WTC11 (cell line): Measurements from ENCODE around the gene GPALPP1. TPM values are rescaled to one million over a fixed set of nuclear protein-coding genes. Genes with fewer than 3 reads are reported as not detected.

Experiments
- ATAC-seq: fragments of 200-7000 bp; cut with Tn5 transposase; 2 replicates; pipeline ENCODE4 v1.10.0; 2021; ENCODE audit warnings: mild to moderate bottlenecking, moderate library complexity
- CTCF ChIA-PET: fragments of 300-600 bp; sonication (Branson Sonifier 250); formaldehyde crosslinking; loops from one replicate; lab custom pipeline; 2021; ENCODE audit warnings: antibody characterized with exemption; lab: Charles Lee
- POLR2A ChIA-PET: fragments of 350-600 bp; sonication (Branson Sonifier 250); formaldehyde crosslinking; loops from one replicate; lab custom pipeline; 2021; ENCODE audit warnings: antibody characterized with exemption; lab: Charles Lee
- DNase-seq: peaks from one replicate; pipeline ENCODE4 v3.0.0; 2021; ENCODE audit warnings: low spot score
- H3K27ac Mint-ChIP-seq: 2 replicates; pipeline ENCODE4 v1.8.0; 2021; ENCODE audit warnings: mixed read lengths
- H3K27me3 Mint-ChIP-seq: 2 replicates; pipeline ENCODE4 v1.8.0; 2021; ENCODE audit warnings: low read depth, mild to moderate bottlenecking, moderate library complexity, mixed read lengths
- H3K36me3 Mint-ChIP-seq: 2 replicates; pipeline ENCODE4 v1.8.0; 2021; ENCODE audit warnings: mixed read lengths
- H3K4me1 Mint-ChIP-seq: 2 replicates; pipeline ENCODE4 v1.8.0; 2022; ENCODE audit warnings: mixed read lengths
- H3K4me3 Mint-ChIP-seq: 2 replicates; pipeline ENCODE4 v1.8.0; 2021; ENCODE audit warnings: mild to moderate bottlenecking, moderate library complexity, mixed read lengths
- H3K9me3 Mint-ChIP-seq: 2 replicates; pipeline ENCODE4 v1.8.0; 2021; ENCODE audit warnings: mixed read lengths
- ATF1 ChIP-seq: sonication (generic); formaldehyde crosslinking; IDR thresholded peaks from 2 replicates; pipeline ENCODE4 v1.8.1; 2023; ENCODE audit warnings: mild to moderate bottlenecking, moderate library complexity, missing genetic modification reagents
- GABPB1 ChIP-seq: sonication (generic); formaldehyde crosslinking; IDR thresholded peaks from 2 replicates; pipeline ENCODE4 v1.8.1; 2023; ENCODE audit warnings: mild to moderate bottlenecking, missing genetic modification reagents
- GTF2I ChIP-seq: fragments of 250-450 bp; sonication (Bioruptor Pico); conservative IDR thresholded peaks from 2 replicates; pipeline ENCODE4 v1.4.0; 2021; ENCODE audit warnings: mild to moderate bottlenecking
- JAZF1 ChIP-seq: fragments of 250-450 bp; sonication (Bioruptor Pico); IDR thresholded peaks from 2 replicates; pipeline ENCODE4 v1.9.0; 2021; ENCODE audit warnings: moderate library complexity, mild to moderate bottlenecking, inconsistent platforms
- JUN ChIP-seq: sonication (generic); formaldehyde crosslinking; IDR thresholded peaks from 2 replicates; pipeline ENCODE4 v1.8.0; 2023; ENCODE audit warnings: mild to moderate bottlenecking, missing genetic modification reagents
- KAT7 ChIP-seq: sonication (generic); formaldehyde crosslinking; IDR thresholded peaks from 2 replicates; pipeline ENCODE4 v1.8.1; 2023; ENCODE audit warnings: missing genetic modification reagents, mild to moderate bottlenecking, borderline replicate concordance
- MXD4 ChIP-seq: fragments of 250-450 bp; sonication (Bioruptor Pico); IDR thresholded peaks from 2 replicates; pipeline ENCODE4 v1.8.0; 2021; ENCODE audit warnings: mild to moderate bottlenecking, moderate library complexity, borderline replicate concordance
- MYBL2 ChIP-seq: sonication (generic); formaldehyde crosslinking; IDR thresholded peaks from 2 replicates; pipeline ENCODE4 v1.8.1; 2023; ENCODE audit warnings: mild to moderate bottlenecking, moderate library complexity, missing genetic modification reagents
- NR1H2 ChIP-seq: sonication (generic); formaldehyde crosslinking; IDR thresholded peaks from 2 replicates; pipeline ENCODE4 v1.9.0; 2021; ENCODE audit warnings: mild to moderate bottlenecking, moderate library complexity, missing genetic modification reagents
- PREB ChIP-seq: sonication (generic); formaldehyde crosslinking; IDR thresholded peaks from 2 replicates; pipeline ENCODE4 v1.8.1; 2022; ENCODE audit warnings: mild to moderate bottlenecking, missing genetic modification reagents, moderate library complexity, borderline replicate concordance
- PRRX2 ChIP-seq: fragments of 250-450 bp; sonication (Bioruptor Pico); IDR thresholded peaks from 2 replicates; pipeline ENCODE4 v1.8.0; 2021; ENCODE audit warnings: mild to moderate bottlenecking
- RORB ChIP-seq: fragments of 250-450 bp; sonication (Bioruptor Pico); IDR thresholded peaks from 2 replicates; pipeline ENCODE4 v1.9.0; 2021; ENCODE audit warnings: mild to moderate bottlenecking
- TEAD1 ChIP-seq: sonication (generic); formaldehyde crosslinking; IDR thresholded peaks from 2 replicates; pipeline ENCODE4 v1.8.0; 2022; ENCODE audit warnings: mild to moderate bottlenecking, missing genetic modification reagents
- TEAD4 ChIP-seq: sonication (generic); formaldehyde crosslinking; IDR thresholded peaks from 2 replicates; pipeline ENCODE4 v1.8.0; 2022; ENCODE audit warnings: mild to moderate bottlenecking, missing genetic modification reagents
- ZBTB21 ChIP-seq: sonication (generic); formaldehyde crosslinking; IDR thresholded peaks from 2 replicates; pipeline ENCODE4 v1.8.1; 2023; ENCODE audit warnings: mild to moderate bottlenecking, missing genetic modification reagents, borderline replicate concordance
- ZNF138 ChIP-seq: sonication (generic); formaldehyde crosslinking; conservative IDR thresholded peaks from 2 replicates; pipeline ENCODE4 v1.8.1; 2022; ENCODE audit warnings: mild to moderate bottlenecking, moderate library complexity, missing genetic modification reagents
- ZNF263 ChIP-seq: sonication (generic); formaldehyde crosslinking; IDR thresholded peaks from 2 replicates; pipeline ENCODE4 v1.8.1; 2022; ENCODE audit warnings: low read depth, mild to moderate bottlenecking, moderate library complexity, missing genetic modification reagents
- ZNF281 ChIP-seq: sonication (generic); formaldehyde crosslinking; IDR thresholded peaks from 2 replicates; pipeline ENCODE4 v1.8.0; 2023; ENCODE audit warnings: mild to moderate bottlenecking, missing genetic modification reagents
- ZNF423 ChIP-seq: fragments of 250-450 bp; sonication (Bioruptor Pico); IDR thresholded peaks from 2 replicates; pipeline ENCODE4 v2.1.2; 2022; ENCODE audit warnings: mild to moderate bottlenecking, moderate library complexity
- ZNF512 ChIP-seq: sonication (generic); formaldehyde crosslinking; IDR thresholded peaks from 2 replicates; pipeline ENCODE4 v1.8.1; 2022; ENCODE audit warnings: missing genetic modification reagents, borderline replicate concordance
- total RNA-seq: library from RNA; stranded (reverse); gene quantifications from 3 replicates; pipeline ENCODE4 v1.2.3, GENCODE V29; 2021
- TF ChIP-seq, protein P1 (sequence below): fragments of 250-450 bp; sonication (Bioruptor Pico); conservative IDR thresholded peaks from 2 replicates; pipeline ENCODE4 v1.9.0; 2021; ENCODE audit warnings: mild to moderate bottlenecking
- TF ChIP-seq, protein P2 (sequence below): fragments of 250-450 bp; sonication (Bioruptor Pico); IDR thresholded peaks from 2 replicates; pipeline ENCODE4 v1.8.0; 2021; ENCODE audit warnings: mild to moderate bottlenecking

The GPALPP1 gene
- total RNA-seq, 1 experiment from 2014 or later: 28.9 TPM

DNA sequence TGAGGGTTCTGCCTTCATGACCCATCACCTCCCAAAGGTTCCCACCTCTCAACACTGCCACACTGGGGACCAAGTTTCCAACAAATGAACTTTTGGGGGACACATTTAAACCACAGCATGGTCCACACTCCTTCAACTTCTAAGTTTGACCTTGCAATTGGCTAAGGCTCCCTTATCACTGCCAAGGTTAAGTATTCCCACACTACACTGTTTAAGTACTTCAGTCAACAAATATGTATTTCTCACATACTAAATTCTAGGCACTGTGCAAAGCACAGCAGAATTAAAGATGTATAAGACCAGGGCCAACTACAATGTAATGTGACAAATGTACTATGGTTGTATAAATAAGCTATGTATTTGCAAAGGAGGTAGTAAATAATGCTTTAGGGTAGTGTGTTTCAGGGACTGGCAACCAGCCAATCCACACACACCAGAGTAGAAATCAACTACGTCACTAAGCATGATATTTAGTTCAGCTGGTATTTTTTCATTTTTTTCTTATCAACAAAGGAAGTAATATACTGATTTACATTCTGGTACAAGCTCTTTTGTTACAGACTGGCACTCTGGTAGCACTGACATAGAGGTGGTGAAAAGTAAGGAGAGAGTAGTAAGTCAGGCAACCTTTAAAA is 12.3 kb upstream of the GPALPP1 start:
- POLR2A ChIA-PET: no interaction called here
- Mint-ChIP-seq H3K27me3 (no peaks in the 10 kb centered on the region), H3K36me3 (peaks cover 38% of the 10 kb centered on the region), H3K9me3 (no peaks in the 10 kb centered on the region), H3K4me3 (no peak overlapping the region), H3K27ac (no peak overlapping the region), H3K4me1 (peaks cover 1% of the 10 kb centered on the region)
- ATAC-seq: no peak
- no peak for DNase-seq
- TF ChIP-seq NR1H2 (CRISPR knock-in tag): no peak
- TF ChIP-seq ATF1 (CRISPR knock-in tag): no peak
- CTCF ChIA-PET: no interaction called here

DNA sequence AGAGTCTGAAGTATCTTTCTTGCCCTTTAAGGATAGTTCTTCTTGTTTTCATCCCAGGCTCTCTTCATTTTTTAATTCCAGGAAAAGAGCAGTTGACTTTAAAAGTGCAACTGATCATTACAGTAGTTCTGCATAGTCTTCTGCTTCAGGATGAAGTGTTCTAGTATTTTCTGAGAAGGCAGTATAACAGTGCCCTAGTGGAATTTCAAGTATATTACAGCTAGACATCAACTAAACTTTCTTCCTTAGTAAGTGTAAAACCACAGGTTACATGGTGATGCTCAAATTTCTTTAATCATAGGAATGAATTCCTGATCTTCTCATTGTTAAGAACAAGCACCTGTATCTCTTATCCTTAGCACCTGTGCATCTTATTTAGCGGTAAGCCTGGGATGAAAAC is 11.0 kb upstream of the GPALPP1 start:
- TF ChIP-seq RORB (CRISPR knock-in tag) (no peak), MYBL2 (no peak), ZNF281 (no peak), MXD4 (CRISPR knock-in tag) (no peak), ZNF263 (CRISPR knock-in tag) (no peak), GTF2I (CRISPR knock-in tag) (no peak), PREB (CRISPR knock-in tag) (no peak), PRRX2 (CRISPR knock-in tag) (no peak)
- CTCF ChIA-PET: no interaction called here

GRCh38 chr13:44989941-44990340 is 603 bp downstream of the GPALPP1 start:
- POLR2A ChIA-PET: interaction anchor here (0.6 kb wide), 1 partner anchor 100 kb away, joined by 3 read pairs; no protein-coding TSS in a partner anchor
- H3K9me3 Mint-ChIP-seq: no peaks in the 10 kb centered on the region
- H3K4me3 Mint-ChIP-seq: peak overlapping the region; percentile 97
- TF ChIP-seq MYBL2 (no peak), TEAD1 (CRISPR knock-in tag) (no peak), ZBTB21 (CRISPR knock-in tag) (no peak), GABPB1 (CRISPR knock-in tag) (no peak), ZNF138 (CRISPR knock-in tag) (no peak), ZNF512 (CRISPR knock-in tag) (no peak), TEAD4 (CRISPR knock-in tag) (no peak), ZNF423 (CRISPR knock-in tag) (no peak), JAZF1 (CRISPR knock-in tag) (no peak), KAT7 (CRISPR knock-in tag) (no peak), JUN (no peak)
- TF ChIP-seq, protein P1, sequence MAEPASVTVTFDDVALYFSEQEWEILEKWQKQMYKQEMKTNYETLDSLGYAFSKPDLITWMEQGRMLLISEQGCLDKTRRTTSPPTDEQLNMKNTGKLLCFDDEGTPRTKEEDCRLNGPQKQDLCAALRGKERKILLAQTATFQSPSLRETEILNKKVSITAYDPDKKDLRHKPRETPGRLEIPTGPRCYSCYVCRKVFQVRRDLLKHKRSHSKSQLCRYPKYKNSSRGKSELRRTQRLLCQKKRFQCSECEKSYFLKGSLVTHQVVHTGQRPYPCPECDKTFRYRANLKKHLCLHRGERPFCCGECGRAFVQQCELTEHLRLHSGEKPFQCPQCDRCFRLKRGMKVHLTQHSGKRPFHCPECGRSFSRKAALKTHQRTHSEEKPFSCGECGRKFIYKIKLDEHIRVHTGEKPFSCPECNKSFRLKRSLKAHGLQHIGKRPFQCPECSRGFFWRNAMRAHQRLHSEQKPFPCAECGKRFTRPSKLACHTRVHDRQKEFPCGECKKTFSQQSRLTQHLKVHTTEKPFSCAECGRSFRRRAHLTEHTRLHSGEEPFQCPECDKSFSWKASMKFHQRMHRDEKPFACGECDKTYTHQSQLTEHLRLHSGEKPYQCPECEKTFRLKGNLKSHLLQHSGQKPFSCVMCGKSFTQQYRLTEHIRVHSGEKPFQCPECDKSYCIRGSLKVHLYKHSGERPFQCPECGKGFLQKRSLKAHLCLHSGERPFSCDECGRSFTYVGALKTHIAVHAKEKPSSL (CRISPR knock-in tag): no peak
- TF ChIP-seq, protein P2, sequence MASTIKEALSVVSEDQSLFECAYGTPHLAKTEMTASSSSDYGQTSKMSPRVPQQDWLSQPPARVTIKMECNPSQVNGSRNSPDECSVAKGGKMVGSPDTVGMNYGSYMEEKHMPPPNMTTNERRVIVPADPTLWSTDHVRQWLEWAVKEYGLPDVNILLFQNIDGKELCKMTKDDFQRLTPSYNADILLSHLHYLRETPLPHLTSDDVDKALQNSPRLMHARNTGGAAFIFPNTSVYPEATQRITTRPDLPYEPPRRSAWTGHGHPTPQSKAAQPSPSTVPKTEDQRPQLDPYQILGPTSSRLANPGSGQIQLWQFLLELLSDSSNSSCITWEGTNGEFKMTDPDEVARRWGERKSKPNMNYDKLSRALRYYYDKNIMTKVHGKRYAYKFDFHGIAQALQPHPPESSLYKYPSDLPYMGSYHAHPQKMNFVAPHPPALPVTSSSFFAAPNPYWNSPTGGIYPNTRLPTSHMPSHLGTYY: no peak
- H3K36me3 Mint-ChIP-seq: peaks cover 17% of the 10 kb centered on the region
- H3K27ac Mint-ChIP-seq: peak overlapping the region; percentile 85
- DNase-seq: no peak
- CTCF ChIA-PET: no interaction called here
- no peaks in the 10 kb centered on the region for H3K27me3 Mint-ChIP-seq
- H3K4me1 Mint-ChIP-seq: peaks cover 17% of the 10 kb centered on the region
- ATAC-seq: 0 out of 2 replicates have a peak, but pooled peaks have one; percentile 3

More for the DNA sequence above, 11.0 kb upstream of the GPALPP1 start:
- Mint-ChIP-seq H3K4me3 (no peak overlapping the region), H3K27me3 (no peaks in the 10 kb centered on the region), H3K9me3 (no peaks in the 10 kb centered on the region), H3K4me1 (no peaks in the 10 kb centered on the region), H3K36me3 (peaks cover 38% of the 10 kb centered on the region), H3K27ac (no peak overlapping the region)
- POLR2A ChIA-PET: no interaction called here
- ATAC-seq: no peak
- DNase-seq: no peak
